ENCODE measurements around the gene OGFOD3.
A peak's percentile ranks its signal among the peaks of the same experiment; 100 is the strongest.

Gene OGFOD3

GRCh38 chr17:82400206-82400605 is 18.2 kb downstream of the OGFOD3 start:
- Histone ChIP-seq H3K4me3 (ENCODE audit: low read depth, low read length) (no peak overlapping the region), H3K9me3 (ENCODE audit: severe bottlenecking) (no peaks in the 10 kb centered on the region), H3K27ac (peak overlapping the region; percentile 75), H3K27me3 (ENCODE audit: insufficient read depth, low read depth, severe bottlenecking) (no peaks in the 10 kb centered on the region), H3K36me3 (peaks cover 55% of the 10 kb centered on the region)
- no peak for DNase-seq
- TF ChIP-seq CTCF (IDR thresholded peaks at IDR 0.05; ENCODE audit: low read depth, low read length): no peak

- H3K27me3 ChIP-seq (ENCODE audit: insufficient read depth, low read depth, severe bottlenecking): no peaks in the 10 kb centered on the region
- no peaks in the 10 kb centered on the region for H3K9me3 ChIP-seq (ENCODE audit: severe bottlenecking)
- peak overlapping the region; percentile 75 for H3K27ac ChIP-seq
- DNase-seq: peak; percentile 90
- TF ChIP-seq CTCF (IDR thresholded peaks at IDR 0.05; ENCODE audit: low read depth, low read length): no peak
- 0 out of 2 replicates have a peak overlapping the region, but pooled peaks have one; percentile 2 for H3K4me3 ChIP-seq (ENCODE audit: low read depth, low read length)
- peaks cover 58% of the 10 kb centered on the region for H3K36me3 ChIP-seq
Observed at GRCh38 chr17:82399601-82400101, 18.7 kb downstream of the OGFOD3 start.

- DNase-seq: peak; percentile 53
- peak overlapping the region; percentile 75 for H3K27ac ChIP-seq
- H3K36me3 ChIP-seq: peaks cover 61% of the 10 kb centered on the region
- no peak for TF ChIP-seq CTCF (IDR thresholded peaks at IDR 0.05; ENCODE audit: low read depth, low read length)
- no peaks in the 10 kb centered on the region for H3K27me3 ChIP-seq (ENCODE audit: insufficient read depth, low read depth, severe bottlenecking)
- H3K9me3 ChIP-seq (ENCODE audit: severe bottlenecking): no peaks in the 10 kb centered on the region
- no peak overlapping the region for H3K4me3 ChIP-seq (ENCODE audit: low read depth, low read length)
Observed at GRCh38 chr17:82399041-82399441, 19.3 kb downstream of the OGFOD3 start.

- no peak for TF ChIP-seq CTCF (IDR thresholded peaks at IDR 0.05; ENCODE audit: low read depth, low read length)
- Histone ChIP-seq H3K4me3 (ENCODE audit: low read depth, low read length) (no peak overlapping the region), H3K9me3 (ENCODE audit: severe bottlenecking) (no peaks in the 10 kb centered on the region), H3K27me3 (ENCODE audit: insufficient read depth, low read depth, severe bottlenecking) (no peaks in the 10 kb centered on the region), H3K36me3 (peaks cover 56% of the 10 kb centered on the region), H3K27ac (peak overlapping the region; percentile 8; the same call in 1 of the 2 replicates)
- no peak for DNase-seq
Observed at GRCh38 chr17:82397449-82398335, 20.7 kb downstream of the OGFOD3 start.

- Histone ChIP-seq H3K9me3 (ENCODE audit: severe bottlenecking) (no peaks in the 10 kb centered on the region), H3K27ac (no peak overlapping the region), H3K27me3 (ENCODE audit: insufficient read depth, low read depth, severe bottlenecking) (no peaks in the 10 kb centered on the region), H3K4me3 (ENCODE audit: low read depth, low read length) (no peak overlapping the region), H3K36me3 (peaks cover 56% of the 10 kb centered on the region)
- no peak for TF ChIP-seq CTCF (IDR thresholded peaks at IDR 0.05; ENCODE audit: low read depth, low read length)
- no peak for DNase-seq
Observed at GRCh38 chr17:82396601-82397435, 21.6 kb downstream of the OGFOD3 start.

Measured in WERI-Rb-1 (cell line).